Upper lobe of left lung (tissue), 4 donors: Measurements from ENCODE around the gene DNASE1L3.

Experiments
- EP300 ChIP-seq, 4 donors: sonication (generic); formaldehyde crosslinking; IDR thresholded peaks; one replicate each; pipeline ENCODE4 v1.5.1; 2017; ENCODE audit warnings: antibody characterized with exemption in 4 of 4, control low read depth in 2 of 4
- POLR2A ChIP-seq, 4 donors: fragments of 450-650 bp; IDR thresholded peaks; one replicate each; pipeline ENCODE4 v1.5.1; 2016 to 2017; ENCODE audit warnings: antibody characterized with exemption in 4 of 4, mild to moderate bottlenecking in 2 of 4
- POLR2AphosphoS5 ChIP-seq, 2 donors: sonication (generic); formaldehyde crosslinking; IDR thresholded peaks; one replicate each; pipeline ENCODE4 v1.5.1; 2017; ENCODE audit warnings: antibody characterized with exemption in 2 of 2
- TF ChIP-seq, protein P1 (sequence below), 6 experiments: fragments of 450-650 bp in 4 of 6; fragments of 200-600 bp in 2 of 6; sonication (generic) in 2 of 6; IDR thresholded peaks; one replicate each; pipeline ENCODE4 v1.5.1; 2016 to 2019; ENCODE audit warnings: antibody characterized with exemption in 6 of 6

DNA sequence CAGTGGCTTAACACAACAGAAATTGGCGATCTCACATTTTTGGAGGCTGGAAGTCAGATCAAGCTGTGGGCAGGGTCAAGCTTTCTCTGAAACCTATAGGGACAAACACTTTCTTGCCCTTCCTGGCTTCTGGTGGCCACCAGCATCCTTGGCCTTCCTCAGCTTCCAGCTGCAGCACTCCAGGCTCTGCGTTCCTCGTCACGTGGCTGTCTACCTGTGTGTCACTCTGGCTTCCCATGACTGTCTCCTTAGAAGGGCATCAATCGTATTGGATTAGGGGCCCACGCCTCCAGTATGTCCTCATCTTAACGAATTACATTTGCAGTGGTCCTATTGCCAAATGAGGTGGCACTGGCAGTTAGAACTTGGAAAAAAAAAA, 25.8 kb downstream of the DNASE1L3 start:
- TF ChIP-seq POLR2A (IDR thresholded peaks at IDR 0.05) (no peak), EP300 (IDR thresholded peaks at IDR 0.05) (no peak), POLR2AphosphoS5 (IDR thresholded peaks at IDR 0.05) (no peak)
- TF ChIP-seq, protein P1, sequence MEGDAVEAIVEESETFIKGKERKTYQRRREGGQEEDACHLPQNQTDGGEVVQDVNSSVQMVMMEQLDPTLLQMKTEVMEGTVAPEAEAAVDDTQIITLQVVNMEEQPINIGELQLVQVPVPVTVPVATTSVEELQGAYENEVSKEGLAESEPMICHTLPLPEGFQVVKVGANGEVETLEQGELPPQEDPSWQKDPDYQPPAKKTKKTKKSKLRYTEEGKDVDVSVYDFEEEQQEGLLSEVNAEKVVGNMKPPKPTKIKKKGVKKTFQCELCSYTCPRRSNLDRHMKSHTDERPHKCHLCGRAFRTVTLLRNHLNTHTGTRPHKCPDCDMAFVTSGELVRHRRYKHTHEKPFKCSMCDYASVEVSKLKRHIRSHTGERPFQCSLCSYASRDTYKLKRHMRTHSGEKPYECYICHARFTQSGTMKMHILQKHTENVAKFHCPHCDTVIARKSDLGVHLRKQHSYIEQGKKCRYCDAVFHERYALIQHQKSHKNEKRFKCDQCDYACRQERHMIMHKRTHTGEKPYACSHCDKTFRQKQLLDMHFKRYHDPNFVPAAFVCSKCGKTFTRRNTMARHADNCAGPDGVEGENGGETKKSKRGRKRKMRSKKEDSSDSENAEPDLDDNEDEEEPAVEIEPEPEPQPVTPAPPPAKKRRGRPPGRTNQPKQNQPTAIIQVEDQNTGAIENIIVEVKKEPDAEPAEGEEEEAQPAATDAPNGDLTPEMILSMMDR (IDR thresholded peaks at IDR 0.05), result no peak
